GM19035 (cell line): ENCODE measurements around the gene ZBTB45.
A peak's percentile ranks its signal among the peaks of the same experiment; 100 is the strongest.

Experiments
- ATAC-seq: cut with Tn5 transposase; IDR thresholded peaks from one replicate; pipeline ENCODE4 v1.9.1; 2021; ENCODE audit not compliant: unreplicated experiment

ZBTB45 gene

GRCh38 chr19:58519355-58520256 is at the start of gene ZBTB45:
ZBTB45 (minus strand) TSS chr19:58519810; CDS start chr19:58517673, 2,137 bp downstream.
- ATAC-seq, result peak; percentile 77

DNA sequence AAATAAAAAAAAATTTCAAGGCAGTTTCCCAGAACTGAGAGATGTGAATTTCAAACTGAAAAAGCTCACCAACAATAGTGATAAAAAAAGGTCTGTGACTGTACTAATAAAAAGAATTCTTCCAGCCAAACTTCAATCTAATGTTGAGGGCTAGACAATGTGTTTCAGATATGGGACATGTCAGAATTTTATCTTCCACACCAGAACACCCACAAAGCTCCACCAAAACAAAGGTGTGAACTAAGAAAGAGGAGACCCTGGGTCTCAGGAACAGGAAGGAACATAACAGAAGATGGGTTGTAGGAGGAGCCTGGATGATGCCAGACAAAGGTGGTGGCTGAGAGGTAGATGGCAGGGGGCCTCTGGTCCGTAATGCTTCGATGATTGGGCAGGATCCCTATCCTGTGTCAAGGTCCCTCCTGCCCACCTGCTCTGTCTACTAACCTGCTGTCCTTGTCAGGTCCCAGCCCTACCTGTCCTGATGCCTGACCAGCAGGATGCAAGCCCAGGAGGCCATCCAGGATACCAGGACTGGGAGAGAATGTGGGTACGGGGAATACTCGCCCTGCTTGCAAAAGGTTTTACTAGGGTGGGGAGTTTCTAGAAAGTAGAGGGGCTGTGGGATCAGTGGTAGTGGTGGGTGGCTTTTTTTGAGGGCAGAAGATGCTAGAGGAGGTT is 49.0 kb upstream of the ZBTB45 start:
- ATAC-seq, result no peak

GRCh38 chr19:58566989-58567388 is 47.4 kb upstream of the ZBTB45 start:
- no peak for ATAC-seq

DNA sequence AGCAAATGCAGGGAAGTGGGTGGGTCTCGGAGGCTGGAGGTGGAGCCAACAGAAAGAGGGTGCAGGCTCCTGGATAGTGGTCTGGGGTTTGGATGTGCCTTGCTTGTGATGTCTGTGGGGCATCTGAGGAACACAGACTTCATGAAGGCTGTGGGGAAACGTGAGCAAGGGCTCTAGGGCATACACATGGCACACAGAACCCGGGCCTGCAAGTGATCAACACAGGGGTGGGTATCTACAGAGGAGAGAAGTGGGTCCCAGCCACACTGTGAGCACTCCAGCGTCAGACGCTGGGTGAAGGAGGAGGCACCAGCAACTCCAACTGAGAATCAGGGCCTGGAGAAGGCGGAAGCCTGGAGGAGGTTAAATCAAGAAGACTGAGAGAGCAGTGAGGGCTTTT is 44.2 kb upstream of the ZBTB45 start:
- ATAC-seq, result no peak

DNA sequence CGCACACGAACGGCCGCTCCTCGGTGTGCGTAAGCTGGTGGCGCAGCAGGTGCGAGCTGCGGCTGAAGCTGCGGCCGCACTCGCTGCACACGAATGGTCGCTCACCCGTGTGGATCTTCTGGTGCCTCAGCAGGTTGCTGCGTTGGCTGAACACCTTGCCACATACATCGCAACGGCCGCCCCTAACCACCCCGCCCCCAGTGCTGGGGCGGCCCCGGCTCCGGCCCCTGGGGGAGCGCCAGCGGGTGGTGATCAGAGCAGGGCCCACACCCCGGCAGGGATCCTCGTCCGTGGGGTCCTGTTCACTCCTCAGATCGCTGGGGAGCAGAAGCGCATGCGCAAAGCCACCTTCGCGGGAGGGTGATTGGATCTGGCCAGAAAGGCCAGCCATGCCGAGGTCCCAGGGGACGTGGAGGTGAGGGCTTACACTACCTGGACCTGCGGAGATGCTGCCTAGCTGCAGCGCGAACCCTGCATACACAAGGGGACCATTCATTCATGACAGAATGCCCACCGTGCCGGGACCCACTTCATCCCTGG is 43.5 kb upstream of the ZBTB45 start:
- ATAC-seq, result no peak

GRCh38 chr19:58562122-58563033 is 42.8 kb upstream of the ZBTB45 start:
- no peak for ATAC-seq

DNA sequence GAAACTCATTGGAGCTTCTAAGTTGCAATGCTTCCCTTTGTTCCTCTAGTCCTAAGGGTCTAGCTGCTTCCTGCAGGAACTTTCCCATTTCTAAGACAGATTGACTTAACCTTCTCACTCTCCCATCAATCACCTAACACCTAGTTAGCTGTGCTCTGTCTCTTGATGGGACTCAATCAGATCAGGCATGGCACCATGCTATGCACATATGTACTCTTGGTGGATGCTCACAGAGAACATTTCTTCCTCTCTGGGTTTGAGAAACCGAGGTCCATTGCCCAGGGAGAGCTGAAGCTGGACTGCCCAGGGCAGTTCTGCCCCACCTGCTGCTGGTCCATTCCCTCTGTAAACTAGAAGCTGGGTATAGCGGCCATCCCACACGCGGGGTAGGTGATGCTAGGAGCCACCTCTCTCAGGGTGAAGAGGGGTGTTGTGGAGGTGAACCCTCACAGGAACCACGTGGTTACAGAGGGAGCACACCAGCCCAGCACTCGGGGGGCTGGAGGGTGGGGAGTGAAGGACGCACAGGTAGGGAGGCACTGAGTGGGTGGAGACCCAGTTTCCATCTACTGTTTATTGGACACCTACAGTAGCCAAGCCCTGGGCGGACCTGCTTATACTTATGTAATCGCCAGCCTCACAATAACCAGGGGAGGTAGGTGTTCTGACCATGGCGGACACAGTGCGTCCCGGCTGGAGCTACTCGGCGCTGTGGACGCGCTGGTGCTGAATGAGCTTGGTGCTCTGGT is 41.9 kb upstream of the ZBTB45 start:
- no peak for ATAC-seq

DNA sequence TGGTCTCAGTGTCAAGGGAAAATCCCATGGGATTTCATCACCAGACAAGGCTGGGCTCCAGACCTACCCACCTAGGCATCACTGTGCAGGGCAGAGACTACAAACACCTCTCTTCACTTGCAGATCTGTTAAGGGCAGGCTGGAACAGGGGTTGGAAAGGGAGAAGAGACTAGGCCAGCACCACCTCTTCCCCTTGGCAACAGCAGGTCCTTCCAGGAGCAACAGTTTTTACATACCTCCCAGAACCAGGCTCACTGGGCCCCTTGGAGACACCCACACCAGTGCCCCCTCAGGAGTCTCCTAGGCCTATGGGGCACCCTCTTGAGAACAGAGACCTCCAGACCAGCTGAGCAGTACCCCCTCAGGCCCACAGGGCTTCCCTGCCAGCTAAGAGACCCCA is 41.3 kb upstream of the ZBTB45 start:
- ATAC-seq, result no peak

GRCh38 chr19:58560007-58560887 is 40.6 kb upstream of the ZBTB45 start:
- no peak for ATAC-seq

- ATAC-seq, result no peak
These were observed 39.8 kb upstream of the ZBTB45 start for GRCh38 chr19:58559275-58560006.

DNA sequence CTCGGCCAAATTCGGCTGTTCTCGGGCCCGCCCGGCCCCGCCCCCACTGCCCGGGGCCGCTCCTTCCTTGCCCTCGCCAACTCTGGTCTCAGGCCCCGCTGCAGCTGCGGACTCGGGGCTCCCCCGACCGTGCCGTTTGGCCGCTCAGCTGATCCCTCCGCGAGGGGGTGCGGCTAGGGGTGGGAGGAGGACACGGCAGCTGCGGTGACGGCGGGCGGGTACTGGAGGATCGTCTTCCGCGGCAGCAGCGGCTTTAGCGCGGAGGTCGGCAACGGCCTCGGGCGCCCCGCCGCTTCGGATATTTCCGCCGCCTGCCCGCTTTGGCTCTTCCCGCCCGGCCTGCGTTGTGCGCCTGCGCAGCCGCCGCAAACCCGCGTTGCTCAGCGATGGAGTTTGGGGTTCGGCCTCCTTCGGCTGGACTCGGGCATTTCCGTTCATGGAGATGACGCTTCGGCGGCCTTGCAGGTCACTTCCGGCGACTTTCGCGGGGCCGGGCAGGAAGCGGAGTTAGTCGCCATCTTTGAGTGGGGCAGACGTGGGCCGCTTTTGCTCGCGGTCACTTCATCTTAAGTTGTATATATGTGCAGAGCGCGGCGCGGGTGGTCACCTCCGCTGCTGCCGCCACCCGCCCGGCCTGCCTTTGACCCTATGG is 39.1 kb upstream of the ZBTB45 start:
- peak; percentile 57 for ATAC-seq

DNA sequence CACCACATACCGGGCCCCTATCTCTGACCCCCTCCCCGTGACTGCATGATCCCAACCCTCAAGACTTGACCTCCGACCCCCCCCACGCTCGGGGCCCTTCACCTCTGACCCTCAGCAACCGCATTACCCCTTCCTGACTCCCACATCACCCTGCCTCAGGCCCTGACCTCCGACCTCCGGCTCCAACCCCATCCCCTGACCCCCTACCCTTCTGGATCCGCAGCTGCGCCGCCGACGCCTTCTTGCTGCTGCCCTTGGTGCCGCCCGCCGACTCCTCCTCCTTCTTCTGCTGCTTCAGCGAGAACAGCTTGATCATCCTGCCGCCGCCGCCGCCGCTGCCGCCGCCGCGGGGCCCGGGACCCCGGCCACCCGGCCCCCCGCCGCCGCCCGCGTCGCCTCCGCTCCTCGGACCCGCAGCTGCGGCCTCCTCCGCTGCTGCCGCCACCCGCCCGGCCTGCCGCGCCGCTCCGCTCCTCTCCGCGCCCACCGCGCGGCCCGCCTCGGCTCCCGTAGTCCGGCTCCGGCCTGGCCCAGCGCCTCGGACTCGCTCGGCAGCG is 38.5 kb upstream of the ZBTB45 start, which contains the start of gene UBE2M:
UBE2M (minus strand) TSS at position 546 of the 557 bp plus-strand sequence; CDS start at position 316, 230 bp downstream.
- ATAC-seq, result peak; percentile 2

DNA sequence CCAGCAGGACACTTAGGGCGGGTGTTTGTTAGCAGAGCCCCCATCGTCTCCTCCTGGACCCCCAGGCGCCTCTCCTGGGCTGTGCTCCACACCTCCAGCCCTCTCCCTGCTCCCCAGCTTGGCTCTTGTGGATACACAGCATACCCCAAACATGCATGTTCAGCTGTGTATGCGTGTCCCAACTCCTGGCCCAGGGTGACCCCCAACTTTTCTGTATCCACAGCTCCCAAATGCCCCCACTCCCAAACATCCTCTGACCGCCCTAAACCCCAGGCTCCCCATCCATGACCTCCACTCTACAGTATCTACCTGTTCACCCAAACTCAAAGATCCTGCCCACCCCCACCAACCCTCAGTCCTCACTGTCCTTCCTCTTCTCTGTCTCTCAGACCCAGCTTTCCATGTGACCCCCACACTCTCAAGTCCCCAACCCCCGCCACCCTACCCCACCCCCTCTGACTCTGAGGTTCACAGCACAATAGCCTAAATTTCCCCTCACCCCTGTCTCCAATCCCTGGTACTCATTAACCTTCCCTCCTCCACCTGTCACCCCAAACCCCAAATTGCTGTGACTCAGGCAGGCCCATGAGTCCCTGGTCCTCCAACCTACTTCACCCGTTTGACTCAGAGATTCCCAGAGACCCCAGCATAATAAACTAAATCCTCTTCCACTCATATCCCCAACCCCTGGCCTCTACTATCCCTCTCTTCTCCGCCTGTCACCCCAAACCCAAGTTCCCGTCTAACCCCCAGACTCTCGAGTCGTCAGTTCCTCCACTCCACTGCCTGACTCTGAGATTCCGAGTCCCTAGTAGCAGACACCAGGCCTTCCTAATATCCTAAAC is 37.8 kb upstream of the ZBTB45 start:
- ATAC-seq, result no peak

DNA sequence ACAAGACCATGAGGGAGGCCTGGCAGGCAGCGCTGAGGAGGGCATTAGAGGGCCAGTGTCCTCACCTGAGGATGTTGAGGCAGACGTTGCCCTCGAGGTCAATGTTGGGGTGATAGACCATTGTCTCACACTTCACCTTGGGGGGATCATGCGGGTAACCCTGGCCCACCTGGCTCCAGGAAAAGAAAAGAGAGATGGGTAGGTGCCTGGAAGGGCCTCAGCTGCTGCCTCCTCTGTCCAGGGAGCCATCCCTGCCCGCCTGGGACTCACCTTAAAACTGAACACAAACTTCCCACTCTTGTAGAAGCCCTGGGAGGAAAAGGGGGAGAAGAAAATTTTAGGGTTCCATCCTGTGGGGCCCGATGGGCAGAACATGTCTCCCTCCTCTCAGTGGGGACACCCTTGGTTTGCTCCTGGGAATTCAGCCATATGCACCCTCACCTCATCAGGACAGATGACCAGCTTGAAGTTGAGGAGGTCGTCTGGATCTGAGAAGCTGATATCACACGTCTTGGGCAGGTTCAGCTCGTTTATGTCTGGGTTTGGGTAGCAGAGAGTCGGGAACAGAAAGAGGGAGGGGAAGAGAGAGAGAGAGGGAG is 37.1 kb upstream of the ZBTB45 start:
- no peak for ATAC-seq

DNA sequence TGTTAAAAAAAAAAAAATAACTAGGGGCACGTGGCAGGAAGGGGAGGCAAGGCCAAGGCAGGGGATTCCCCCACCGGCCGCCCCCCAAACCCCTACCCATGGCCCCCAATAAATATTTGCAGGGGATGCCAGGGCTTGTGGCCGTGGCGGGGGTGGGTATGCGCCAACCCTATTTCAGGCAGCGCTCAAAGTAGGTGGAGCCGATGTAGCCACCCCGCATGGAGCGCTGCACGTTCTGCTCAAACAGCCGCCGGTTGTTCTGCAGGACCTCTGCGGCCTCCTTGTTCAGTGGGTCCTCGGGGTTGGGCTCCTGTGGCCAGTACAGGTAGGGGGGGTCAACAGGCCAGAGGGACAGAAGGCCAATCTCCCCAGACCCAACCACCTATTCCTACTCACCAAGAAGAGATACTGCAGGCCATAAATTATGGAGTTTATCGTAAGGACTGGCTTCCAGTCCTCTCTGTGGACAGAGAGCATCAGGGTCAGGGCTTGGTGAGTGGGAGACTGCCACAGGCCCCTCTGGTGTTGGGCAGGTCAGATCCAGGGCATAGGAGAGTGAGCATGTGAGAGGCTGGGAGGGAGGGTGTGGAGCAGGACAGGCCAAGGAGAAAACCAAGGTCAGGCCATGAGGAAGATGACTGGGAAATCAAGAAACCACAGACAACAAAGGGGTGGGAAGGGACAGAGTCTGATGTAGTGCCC is 36.5 kb upstream of the ZBTB45 start:
- ATAC-seq, result no peak
